HG02884 (cell line): Measurements from ENCODE around the gene DAD1.
A peak's percentile ranks its signal among the peaks of the same experiment; 100 is the strongest.

Experiments used
- ATAC-seq: cut with Tn5 transposase; IDR thresholded peaks from one replicate; pipeline ENCODE4 v1.9.1; 2021; ENCODE audit warnings: mild to moderate bottlenecking, moderate library complexity; ENCODE audit not compliant: unreplicated experiment

Gene DAD1

DNA sequence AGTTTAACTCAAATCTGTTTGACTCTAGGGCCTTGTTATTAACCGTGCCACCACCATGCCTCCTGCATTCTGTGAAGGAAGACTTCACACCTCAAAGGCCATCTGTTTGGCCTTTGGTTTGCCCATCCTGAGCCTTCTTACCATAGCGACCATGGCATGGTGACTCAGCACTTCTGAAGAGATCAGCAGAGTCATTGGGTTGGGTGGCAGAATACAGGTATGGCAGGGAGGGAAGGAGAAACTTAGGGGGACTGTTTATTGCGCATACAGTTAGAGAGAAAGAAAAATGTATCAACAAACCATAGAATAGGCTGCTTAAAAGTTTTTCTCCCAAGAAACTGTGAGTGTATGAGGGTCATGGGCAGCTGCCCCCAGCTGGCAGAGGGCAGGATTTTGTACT is 49.2 kb downstream of the DAD1 start:
- no peak for ATAC-seq

DNA sequence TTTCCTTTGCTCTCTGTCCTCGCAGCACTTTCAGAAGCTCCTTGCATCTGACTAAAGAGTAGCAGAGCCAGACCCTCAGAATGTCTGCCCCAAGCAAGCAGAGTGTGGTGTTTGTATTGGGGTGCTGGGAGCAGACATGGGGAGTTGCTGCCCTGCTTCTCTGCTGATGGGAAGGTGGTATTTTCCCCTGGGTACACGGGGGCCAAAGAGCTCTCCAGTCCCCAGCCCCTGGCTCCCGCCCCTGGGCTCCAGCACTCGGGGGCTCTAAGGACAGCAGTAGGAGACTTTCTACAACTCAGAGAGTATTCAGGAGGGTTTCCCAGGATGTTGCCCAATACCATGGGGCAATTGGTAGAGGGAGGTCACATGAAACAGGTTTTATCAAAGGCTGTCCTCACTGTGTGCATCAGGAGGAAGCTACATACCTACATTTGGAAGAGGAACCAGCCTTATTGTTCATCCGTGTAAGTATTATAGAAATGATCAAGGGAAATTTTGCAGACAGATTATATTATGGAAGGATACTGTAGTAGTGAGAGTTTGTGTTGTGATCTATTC is 50.3 kb downstream of the DAD1 start:
- no peak for ATAC-seq

DNA sequence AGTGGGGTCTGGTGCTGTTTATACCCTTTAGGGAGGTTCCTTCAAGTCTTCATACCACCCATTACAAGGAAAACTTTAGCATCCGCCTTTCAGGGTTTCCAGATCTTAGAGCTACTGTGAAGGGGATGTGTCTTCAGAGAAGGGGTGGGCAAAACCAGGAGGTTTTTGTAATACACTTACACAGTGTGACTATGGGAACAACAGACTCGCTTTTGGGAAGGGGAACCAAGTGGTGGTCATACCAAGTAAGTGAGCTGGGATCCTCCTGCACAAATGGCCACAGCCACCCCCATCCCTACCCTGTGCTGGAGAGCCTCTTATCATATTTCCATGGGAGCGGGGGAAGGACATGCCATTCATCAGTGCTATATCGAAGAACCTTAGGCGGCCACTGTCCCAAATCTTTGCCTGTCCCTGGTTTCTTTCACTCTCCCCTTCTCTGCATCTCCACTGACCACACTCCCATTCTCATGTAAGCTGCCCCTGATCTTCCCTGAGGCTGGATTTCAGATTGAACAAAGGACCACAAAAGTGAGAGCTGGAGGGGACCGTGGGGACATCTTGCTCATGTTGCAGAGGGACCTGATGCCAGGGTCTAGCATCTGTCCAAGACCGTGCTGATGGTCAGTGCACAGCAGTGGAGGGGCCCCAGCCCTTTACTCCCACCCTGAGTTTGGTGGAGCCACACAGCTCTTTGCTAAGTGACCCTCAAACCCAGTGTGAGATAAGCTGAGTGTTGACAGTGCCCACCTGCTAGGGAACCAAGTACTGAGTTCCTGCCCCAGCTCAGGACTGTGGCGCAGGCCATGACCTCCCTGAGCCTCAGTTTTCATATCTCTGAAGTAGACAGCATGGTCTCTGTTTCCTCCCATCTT is 51.4 kb downstream of the DAD1 start:
- ATAC-seq = no peak

DNA sequence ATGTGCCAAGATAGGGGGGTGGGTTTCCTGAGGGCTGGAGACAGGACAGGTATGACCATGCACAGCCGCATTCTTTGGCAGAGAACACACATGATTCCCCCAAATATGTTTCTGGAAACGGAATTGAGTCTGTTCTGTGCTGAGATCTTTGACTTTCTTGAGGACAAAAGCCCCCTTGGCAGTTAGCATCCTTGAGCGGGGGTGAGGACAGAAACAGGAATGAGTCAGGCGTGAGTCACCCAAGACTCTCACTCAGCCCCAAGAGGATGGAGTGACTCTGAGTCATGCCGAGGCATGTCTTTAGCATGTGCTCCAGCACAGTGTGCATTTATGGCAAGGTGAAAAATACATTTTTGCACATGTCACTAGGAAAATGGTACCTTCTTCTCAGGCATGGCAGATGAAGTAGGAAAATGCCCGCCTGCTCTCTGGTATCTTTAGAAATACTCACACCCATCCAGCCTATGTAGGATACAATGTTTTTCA is 52.1 kb downstream of the DAD1 start:
- ATAC-seq = peak; percentile 80

DNA sequence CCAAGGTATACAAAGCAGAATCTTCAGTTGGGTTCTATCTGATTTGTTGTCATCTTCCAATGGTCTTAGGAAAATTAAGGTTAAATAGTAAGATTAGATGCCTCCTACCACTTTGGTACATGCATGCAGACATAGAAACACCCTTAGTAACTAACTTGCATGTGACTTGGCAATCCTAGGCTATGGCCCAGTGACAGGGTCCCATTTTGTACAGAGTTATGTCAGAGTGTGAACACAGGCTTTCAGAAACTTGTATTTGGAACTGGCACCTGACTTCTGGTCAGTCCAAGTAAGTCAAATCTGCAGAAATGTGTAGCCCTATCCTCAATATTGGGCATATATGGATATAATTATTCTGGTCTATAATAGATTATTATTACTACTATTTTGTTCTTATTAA is 53.1 kb downstream of the DAD1 start:
- no peak for ATAC-seq

DNA sequence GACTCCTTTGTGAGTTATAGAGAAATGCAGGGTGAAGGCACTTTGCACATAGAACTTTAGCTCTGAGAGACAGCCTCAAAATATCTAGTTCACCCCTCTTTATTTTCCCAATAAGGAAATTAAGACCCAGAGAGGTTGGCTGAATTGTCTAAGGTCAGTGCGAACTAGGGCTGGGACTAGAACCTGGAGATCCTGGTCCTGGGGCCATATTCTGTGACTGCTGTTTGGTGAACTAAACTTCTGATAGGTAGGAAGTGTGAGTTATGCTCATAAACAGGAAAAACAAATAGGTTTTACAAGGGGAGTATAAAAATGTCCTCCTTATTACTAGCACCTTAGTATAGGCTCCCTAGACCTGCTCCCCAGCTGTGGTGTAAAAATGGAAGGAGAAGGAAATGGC is 53.9 kb downstream of the DAD1 start:
- no peak for ATAC-seq

DNA sequence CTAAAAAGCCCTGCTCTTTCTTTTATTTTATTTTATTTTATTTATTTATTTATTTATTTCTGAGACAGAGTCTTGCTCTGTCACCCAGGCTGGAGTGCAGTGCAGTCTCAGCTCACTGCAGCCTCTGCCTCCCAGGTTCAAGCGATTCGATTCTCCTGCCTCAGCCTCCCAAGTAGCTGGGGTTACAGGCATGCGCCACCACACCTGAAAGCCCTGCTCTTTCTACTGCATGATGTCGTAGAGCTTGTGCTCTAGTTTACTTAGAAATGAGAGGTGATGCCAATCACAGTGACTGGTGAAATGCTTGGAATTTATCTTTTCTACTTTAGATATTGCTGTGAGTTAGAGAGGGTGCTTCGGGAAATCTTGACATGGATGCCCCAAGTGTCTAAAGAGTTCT is 54.5 kb downstream of the DAD1 start:
- ATAC-seq = no peak

DNA sequence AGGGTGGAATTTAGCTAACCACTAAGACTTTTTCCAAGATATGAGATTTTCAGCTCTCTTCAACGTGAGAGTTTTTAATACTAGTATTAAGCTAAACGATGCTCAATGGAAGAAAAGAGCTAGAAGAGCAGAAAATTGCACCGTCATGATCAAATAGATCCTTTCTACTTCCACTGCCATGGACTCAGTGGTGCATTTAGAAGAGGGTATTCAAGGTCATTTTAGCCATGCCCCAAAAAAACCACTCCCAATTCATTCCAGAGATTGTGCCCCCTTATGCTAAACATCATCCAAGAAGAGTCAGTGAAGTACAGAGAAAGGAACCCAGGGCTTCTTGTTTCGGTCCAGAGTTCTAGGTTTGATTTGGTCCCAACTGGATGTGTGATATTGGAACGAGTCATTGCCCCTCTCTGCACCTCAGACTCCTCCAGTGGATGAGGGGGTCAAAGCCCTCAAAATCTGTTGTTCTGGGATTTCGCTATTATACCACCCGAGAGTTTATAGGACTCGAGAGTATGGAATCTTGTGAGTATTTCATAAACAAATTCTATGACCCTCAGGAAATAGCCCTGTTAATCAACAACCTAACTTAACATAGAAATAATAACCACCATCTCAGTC is 55.2 kb downstream of the DAD1 start:
- no peak for ATAC-seq

DNA sequence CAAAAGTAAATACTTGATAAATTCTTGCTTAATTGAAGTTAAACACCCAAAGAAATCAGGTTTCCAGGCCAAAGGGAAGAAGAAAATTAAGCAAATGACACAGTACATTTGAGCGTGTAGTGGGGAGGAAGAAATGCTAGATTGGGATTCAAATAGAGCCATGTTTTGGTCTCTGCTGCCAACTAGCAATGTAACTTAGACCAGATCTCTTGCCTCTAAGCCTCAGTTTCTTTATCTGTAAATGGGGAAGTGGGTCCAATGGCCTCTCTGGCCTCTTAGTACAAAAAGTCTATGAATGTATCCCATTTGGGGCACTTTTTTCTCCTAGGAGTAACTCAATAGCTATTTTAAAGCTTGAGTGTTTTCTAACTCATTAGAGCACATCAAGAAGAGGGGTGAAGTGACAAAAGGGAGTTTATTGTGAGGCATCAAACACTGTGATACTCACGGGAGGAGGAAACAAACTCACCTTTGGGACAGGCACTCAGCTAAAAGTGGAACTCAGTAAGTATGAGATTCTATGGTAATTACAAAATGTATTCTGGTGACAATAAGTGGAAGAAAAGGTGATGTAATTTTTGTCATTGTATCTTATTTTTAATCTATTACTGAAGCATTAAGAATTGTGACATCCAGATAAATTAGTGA is 55.8 kb downstream of the DAD1 start:
- ATAC-seq = no peak

DNA sequence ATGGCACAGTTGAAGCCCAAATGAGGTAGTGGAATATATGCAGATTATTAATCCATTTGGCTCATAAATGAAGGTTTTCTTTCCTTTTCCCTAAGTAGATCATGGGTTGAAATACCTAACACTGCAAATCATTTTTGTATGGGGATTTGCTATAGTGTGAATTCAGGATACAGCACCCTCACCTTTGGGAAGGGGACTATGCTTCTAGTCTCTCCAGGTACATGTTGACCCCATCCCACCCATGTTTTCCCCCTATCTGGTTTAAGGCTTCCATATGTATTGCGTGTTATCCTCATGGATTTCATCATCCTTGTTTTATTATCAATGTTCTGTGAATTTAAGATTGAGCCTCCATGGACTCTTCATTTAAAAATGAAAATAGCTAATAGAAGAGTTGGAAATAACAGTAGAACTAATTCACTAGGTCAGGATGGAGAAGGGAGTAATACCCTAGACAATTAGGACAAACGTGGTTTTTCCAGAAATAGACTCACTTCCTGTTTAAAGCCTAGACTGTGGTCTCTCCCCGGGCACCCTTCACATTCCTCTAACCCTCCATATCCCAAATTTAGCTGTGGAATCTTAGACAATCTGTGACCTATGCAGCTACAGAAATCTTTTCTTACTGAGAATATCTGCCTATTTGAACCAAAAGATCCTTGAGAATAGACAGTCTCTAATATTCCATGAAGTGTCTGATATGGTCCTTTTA is 56.5 kb downstream of the DAD1 start:
- ATAC-seq = no peak

DNA sequence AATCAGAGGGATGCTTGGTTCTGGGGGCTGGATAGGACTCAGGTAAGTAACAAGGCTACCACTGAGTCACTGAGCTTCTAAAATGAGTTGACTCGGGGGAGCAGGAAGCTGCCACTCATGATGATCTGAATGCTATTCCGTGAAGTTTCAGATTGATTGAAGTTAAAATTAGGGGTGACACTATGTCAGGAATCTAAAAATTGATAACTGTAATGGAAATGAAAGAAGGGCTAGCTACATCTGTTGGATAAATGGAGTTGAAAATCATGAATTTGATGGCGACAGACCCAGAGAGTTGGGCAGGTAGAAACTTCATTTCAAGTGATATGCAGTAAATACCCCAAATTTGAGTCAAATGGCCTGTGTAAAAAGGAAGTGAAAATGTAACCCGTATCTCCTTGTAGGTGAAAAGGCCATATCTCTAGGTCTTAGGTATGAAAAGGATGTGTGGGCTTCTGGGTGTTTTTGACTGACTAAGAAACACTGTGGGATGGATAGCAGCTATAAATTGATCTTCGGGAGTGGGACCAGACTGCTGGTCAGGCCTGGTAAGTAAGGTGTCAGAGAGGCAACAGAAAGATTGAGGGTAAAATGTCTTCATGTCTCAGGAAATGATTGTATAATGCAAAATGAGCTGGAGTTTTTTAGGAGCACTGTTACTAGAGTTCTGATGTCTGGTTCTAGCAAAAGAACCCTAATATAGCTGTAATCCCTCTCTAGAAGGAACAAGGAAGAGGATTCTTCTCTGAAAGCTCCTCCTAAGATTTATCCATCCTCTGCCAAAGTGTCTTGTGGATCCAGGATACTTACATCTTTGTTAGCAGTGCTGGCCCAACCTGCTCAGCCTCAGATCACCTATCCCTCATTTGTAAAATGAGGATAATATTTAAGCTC is 57.3 kb downstream of the DAD1 start:
- ATAC-seq = peak; percentile 67

DNA sequence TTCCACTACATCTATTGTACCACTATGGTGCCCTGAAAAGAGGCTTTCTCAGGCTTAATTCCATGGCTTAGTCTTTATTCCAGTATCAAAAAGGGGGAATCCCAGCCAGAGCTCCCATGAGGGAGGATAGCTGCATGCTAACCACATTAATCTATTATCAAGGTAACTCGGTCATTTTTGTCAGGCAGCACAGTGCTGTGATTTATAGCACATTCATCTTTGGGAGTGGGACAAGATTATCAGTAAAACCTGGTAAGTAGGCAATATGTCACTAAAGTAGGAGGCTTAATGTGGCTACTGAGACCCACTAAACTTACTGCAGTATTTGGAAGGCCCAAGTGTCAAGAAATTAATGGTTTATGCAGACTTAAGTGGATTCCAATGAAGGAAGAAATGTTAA is 58.9 kb downstream of the DAD1 start:
- no peak for ATAC-seq

DNA sequence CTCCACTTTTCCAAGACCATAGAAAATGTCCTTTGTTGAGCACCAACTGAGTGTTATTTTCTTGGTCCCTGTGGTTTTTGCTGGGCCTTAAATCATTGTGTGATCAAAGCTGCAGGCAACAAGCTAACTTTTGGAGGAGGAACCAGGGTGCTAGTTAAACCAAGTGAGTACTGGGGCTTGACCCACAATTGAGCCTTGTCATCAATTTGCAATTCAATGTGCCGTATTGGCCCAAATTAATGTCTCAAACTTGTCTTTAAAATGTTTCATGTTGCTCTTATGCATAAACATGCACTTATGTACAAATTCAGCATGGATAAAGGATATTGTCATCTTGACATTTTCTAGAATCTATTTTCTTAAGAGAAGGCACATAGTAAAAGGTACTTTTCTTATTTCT is 62.3 kb downstream of the DAD1 start:
- no peak for ATAC-seq

DNA sequence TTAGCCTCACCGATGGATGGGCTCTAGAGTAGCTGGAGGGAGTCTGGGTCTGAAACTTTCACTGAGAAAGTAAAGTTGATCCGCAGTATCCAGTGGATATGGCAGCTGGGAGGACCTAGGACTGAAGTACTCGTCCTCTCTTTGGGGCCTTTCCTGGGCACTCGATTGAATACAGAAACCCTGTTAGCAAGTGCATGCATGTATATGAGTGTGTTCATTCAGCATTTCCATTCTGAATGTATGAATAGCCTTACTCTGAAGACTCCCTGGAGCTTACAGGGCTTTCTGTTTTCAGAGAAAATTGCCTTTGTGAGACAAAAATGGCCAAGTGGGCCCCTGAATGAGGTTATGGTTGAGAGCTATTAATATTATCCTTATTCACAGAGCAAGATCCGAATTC is 62.8 kb downstream of the DAD1 start:
- ATAC-seq = no peak

DNA sequence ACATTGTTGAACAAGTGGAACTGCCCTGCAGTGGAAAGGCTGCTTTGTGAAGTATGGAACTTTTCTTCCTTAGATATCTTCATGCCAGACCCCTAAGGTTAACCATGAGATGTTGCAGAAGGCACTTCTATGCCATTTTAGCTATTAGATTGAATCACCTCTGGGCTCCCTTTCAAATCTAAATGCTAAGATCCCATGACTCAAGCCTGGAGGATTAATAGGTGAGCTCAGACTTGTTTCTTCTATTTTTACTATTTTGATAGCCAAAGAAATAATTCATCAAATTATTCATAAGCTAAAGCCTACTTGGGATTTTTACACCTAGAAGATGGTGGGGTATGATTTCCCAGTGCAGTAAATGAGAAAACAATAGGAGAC is 64.3 kb downstream of the DAD1 start:
- no peak for ATAC-seq

DNA sequence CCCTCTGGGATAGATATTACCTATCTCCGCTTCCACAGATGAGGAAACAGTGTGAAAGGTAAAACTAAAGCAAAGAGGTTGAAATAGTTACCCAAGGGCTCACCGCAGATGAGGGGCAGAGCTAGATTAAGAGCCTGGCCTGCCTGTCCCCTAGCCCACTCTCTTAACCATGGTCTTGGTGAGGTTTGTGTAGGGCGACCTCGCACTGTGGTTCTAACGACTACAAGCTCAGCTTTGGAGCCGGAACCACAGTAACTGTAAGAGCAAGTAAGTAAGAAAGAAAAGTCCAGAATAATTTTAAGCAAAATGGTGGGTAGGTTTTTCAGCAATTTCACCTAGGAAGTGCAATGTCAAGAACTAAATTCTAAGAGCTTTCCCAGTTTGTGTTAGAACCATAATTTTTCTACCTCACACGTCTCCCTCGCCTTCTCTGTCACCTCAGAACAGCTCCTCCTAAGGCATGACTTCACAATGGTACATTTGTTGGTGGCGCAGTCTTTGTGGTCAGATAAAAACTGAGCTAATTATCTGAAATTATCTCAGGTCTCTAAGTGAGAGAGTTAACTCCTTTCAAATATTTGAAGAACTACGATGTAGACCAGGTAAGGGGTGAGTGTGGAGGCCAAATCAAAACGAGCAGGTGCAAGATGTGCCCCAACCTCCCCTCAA is 64.8 kb downstream of the DAD1 start:
- no peak for ATAC-seq

DNA sequence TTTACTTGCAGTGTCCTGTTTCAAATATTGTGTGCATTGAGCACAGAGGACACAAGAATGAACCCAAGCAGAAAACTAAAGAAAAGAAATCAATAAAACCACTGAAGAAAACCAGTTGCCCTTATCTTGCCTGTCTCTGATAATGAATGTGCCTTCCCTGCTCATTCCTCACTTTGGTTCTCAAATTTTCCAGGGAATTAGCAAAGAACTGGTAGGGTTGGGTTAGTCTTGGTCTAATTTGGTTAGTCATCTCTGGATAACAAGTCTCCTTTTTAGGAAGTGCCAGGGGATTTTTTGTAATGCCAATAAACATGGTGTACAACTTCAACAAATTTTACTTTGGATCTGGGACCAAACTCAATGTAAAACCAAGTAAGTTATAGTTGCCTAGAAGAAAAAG is 65.7 kb downstream of the DAD1 start:
- no peak for ATAC-seq

DNA sequence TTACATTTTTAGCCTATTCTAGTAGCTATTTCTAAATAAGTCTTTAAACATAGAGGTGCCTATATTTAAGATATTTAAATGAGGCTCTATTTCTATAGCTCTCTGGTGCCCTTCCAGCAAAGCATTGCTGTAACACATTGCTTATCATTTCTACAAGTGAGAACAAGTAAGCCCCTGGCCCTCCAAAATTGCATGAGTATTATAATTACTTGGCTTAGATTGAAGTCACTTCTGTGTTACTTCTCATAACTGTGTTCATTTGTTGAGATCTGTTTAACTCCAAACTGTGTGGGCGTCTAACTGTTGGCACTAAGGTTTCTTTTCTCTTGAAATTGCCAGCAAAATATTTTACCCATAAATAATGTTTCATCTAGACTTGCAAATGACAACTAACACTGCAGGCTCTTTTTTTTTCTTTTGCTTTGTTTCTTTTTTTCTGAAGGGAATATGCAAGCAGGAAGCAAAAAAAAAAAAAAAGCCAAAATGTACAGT is 66.5 kb downstream of the DAD1 start:
- no peak for ATAC-seq
